ENCODE data around the gene COPB2.
"Not testable (repeated sequence)": the region's sequence is repeated elsewhere in the genome, so short reads cannot be mapped to it uniquely, and the experiment has no call there.

Gene COPB2

GRCh38 chr3:139389552-139390368 is at the start of gene COPB2:
Gene COPB2, minus strand, starts transcription at chr3:139389647. Its CDS starts 97 bp downstream, at chr3:139389550.
- peak; percentile 91 for DNase-seq

DNA sequence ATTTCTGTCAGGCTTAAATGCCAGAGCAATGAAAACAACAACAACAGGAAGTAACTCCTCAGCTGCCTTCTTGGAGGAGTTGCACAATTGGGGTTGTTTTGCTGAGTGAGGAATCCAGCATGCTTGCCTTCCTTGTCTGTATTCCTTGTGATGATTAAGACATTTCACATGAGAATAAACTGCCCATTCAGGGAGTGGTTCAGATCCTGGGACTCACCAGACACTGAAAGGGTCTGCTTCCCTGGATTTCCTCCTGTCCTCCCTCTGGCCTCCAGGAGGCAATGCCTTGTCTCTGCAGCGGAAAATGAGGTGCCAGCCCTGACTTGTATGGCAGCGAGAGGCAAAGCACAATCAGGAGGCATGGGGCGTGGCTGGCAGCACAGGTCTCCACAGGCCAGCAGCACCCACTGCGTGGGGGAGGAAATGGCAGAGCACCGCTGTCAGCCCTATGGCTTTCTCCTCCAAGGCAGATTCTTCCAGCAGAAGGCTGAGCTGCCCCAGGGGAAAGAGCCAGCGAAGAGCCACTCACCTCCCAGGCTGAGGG is 45.4 kb upstream of the COPB2 start:
- DNase-seq: no peak

DNA sequence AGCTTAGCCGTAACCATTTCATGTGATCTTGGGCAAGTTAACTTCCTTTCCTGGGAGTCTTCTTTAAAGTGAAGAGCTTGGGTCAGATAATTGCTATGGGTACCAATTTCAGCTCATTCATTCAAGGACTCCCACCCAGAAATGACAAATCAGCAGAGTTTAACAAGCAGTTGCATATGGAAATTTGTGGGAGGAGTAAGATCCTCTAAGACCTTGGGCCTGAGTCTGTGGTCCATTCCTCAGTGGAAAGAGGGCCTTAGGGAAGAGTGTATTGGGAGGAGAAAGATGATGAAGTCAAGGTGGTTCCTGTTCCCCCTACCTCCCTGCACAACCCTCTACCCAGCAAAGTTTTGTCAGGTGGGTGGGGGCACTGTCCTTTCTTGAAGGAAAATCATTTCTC is 44.8 kb upstream of the COPB2 start:
- no peak for DNase-seq

DNA sequence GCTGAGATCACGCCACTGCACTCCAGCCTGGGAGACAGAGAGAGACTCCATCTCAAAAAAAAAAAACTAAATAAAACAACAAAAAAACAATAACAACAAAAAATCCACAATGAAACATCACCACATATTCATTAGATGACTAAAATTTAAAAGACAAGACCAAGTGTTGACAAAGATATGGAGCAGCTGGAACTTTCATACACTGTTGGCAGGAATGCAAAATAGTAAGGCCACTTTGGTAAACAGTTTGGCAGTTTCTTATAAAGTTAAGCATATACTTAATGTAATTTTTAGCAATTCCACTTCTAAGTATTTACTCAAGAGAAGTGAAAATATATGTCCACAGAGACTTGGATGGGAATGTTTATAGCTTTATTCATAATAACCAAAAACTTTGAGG is 43.6 kb upstream of the COPB2 start:
- DNase-seq: no peak

DNA sequence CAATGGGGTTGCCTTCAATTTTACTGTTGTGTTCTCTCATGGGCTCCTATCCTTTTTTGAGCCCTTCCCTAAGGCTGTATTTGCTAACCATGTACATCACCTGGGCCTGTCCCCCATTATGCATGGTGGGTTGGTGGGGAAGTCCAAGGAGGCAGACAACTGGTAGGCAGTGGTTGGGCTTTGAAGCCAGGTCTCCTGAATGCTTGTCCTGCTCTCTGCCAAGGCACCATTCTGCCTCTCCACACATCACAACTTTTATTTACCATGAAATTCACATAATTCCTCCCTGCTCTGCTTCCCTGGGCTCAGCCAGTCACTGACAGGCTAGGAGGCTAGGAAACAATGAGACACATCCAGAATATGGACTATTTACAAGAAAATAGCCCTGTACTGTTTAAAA is 41.0 kb upstream of the COPB2 start:
- no peak for DNase-seq

DNA sequence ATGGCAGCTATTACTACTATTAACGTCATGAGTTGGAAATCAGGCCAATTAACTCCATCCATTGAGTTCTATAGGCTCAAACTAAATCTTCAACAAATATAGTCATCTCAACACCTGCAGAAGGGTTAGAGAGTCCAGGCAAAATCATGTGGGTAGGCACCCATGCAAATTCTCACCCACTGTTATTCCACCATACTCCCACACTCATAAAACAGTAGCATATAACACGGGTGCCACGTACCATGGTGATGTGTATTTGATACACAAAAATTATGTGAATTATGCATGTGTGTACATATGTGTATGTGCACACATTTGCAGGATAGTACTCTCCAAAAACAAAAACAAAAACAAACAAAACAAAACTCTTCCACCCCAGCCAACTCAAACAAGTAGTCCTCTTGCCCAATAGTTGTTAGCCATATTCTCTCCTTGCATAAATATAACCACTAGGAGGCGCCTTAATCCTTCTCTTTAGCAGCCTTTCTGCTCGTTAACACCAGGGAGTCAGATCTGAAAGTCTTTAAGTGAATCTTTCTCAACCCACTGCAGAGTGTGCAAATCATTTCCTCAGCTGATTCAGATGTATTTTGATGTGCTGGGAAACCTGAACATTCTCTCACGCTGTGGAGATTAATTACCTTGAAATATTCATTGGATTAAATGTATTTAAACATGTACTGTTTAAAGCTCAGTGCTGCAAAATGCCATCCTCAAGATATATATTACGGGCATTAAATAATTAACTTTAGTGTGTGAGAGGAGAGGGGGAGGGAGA is 38.0 kb upstream of the COPB2 start:
- DNase-seq: peak; percentile 90

GRCh38 chr3:139425745-139426400 is 36.4 kb upstream of the COPB2 start:
- no peak for DNase-seq

DNA sequence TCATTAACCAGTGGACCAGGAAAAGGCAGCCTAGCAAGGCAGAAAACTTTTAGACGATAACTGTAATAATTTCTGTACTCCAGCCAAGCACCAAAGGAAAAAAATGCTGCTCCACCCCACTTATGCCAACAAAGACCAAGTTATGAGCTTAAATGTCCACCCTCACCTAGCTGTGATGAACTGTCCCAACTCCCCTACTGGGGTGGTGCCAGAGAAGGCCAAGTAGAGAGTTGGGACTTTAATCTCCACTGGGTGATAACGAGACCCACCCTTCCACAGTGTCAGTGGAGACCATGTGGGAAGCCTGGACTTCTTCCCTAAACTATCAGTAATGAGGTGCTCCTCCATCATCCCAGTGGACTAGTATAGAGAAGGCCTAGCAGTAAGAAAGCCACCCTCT is 33.8 kb upstream of the COPB2 start:
- no peak for DNase-seq

- no peak for DNase-seq
Observed at GRCh38 chr3:139421460-139421859, 32.0 kb upstream of the COPB2 start.

DNA sequence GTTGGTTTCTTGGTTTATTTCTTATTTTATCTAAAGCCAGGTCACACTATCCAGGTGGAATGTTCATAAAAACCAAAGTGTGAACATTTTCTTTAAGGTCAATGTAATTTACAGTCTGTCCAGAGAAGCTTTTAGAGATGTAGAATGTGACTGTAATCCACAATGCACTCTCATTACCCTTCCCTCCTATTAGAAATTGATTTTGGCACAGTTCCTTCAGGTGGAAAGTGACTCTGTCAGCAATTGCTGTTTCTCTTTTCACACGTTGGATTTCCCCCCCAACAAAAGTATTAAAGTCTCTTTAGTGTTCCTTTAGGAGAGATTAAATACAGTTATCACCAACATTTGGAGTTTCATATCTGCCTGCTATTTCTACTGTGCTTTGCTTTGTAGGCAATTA is 31.6 kb upstream of the COPB2 start:
- no peak for DNase-seq

GRCh38 chr3:139418144-139418543 is 28.7 kb upstream of the COPB2 start:
- no peak for DNase-seq

DNA sequence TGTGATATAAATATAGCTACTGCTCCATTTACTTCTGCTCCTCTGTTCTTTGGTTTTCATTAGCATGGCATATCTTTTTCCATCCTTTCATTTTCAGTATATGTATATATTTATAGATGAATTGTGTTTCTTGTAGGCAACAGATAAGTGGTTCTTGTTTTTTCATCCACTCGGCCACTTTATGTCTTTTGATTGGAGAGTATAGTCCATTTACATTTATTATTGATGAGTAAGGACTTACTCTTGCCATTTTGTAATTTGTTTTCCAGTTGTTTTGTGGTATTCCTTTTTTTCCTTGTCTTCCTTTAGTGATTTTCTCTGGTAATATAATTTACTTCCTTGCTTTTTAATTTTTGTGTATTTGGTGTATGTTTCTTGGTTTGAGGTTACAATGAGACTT is 26.8 kb upstream of the COPB2 start:
- DNase-seq: no peak

DNA sequence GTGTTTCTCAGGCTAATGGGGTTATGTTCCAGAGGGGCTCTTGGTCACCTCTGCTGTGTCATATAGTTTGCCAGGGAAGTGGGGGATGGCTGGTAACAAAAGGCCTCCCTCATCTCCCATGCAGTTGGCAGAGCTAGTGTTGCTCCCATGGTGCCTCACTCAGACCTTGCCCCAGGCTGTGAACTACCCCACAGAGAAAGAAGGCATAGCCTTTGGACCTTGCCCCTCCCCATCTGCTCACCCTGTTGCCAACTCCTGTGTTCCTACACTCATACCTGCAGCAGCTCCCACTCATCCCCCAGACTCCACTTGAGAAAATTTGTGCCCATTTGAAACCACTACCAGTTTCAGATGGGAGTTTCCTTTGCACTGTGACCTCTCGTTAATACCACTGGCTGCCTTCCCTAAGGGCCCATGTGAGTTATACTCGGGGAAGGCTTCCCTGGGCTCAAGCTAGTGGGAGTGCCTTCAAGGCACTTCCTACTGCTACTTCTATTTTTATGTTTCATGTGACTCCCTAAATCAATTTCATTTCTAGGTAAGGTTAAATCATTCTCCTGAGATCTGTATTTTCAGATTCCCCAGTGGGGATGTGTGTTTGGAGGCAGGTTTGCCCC is 25.3 kb upstream of the COPB2 start:
- DNase-seq: no peak

DNA sequence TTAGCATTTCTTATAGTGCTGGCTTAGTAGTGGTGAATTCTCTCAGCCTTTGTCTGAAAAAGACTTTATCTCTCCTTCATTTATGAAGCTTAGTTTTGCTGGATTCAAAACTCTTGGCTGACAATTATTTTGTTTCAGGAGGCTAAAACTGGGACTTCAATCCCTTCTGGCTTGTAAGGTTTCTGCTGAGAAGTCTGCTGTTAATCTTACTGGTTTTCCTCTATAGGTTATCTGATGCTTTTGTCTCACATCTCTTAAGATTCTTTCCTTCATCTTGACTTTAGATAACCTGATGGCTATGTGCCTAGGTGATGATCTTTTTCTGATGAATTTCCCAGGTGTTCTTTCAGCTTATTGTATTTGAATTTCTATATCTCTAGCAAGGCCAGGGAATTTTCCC is 23.4 kb upstream of the COPB2 start:
- DNase-seq: not testable (repeated sequence)

DNA sequence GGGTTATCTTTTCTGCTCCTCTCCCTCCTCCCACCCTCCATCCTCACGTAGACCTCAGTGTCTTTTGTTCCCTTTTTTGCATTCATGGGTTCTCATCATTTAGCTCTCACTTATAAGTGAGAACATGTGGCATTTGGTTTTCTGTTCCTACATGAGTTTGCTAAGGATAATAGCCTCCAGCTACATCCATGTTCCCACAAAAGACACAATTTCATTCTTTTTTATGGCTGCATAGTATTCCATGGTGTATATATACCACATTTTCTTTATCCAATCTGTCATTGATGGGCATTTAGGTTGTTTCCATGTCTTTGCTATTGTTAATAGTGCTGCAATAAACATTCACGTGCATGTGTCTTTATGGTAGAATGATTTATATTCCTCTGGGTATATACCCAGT is 11.7 kb upstream of the COPB2 start:
- not testable (repeated sequence) for DNase-seq

DNA sequence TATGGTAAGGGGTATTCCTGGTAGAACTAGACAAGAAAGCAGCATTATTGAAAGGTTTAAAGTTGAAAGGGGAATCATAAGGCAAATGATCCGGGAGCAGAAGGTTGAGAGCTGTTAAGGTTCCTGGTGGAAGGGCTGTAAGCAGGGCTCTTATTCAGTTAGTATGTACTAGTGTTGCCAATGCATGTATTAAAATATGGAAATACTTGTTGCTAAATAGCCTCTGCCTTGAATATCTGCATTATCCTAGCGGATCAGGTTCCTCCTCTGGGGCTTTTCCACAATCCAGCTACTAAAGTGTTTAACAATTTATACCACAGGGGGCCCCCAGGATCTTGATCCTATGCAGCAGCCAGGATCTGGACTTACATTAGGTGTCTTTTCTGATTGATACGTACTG is 7.3 kb upstream of the COPB2 start:
- DNase-seq: no peak

DNA sequence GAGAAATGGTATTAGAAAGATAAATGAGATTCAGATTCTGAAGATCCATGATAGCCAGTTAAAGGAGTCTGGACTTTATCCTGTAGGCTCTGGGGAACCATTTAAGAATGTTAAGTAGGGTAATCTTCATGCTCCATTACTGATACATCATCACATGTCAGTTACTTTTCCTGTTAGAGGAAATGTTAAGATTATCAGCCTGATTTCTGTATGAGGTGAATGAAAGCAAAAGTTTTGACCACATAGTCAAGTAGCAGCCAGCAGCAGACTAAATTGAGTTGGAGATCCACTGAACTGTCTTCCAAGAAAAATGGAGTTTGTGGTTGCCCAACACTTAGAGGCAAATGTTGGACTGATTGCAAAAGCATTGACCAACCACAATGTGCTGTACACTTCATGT is 4.7 kb upstream of the COPB2 start:
- no peak for DNase-seq

- DNase-seq: no peak
Observed at GRCh38 chr3:139388821-139389551, 461 bp downstream of the COPB2 start.

- DNase-seq: no peak
Observed at GRCh38 chr3:139388077-139388476, 1.4 kb downstream of the COPB2 start.

GRCh38 chr3:139382291-139382690 is 7.2 kb downstream of the COPB2 start:
- DNase-seq: not testable (repeated sequence)

GRCh38 chr3:139380575-139380974 is 8.9 kb downstream of the COPB2 start:
- no peak for DNase-seq

- peak; percentile 63 for DNase-seq
Observed at GRCh38 chr3:139378587-139379241, 10.7 kb downstream of the COPB2 start.

All from NCI-H187 treated with DMSO at 0.1 percent for 48 hours (cell line).